LNCAP (cell line): ENCODE measurements around the gene ALS2CL.

ENCODE experiments used
- CTCF ChIP-seq: fragments of 450-650 bp; IDR thresholded peaks from 2 replicates; pipeline ENCODE4 v1.5.1; 2017; ENCODE audit warnings: mild to moderate bottlenecking

ALS2CL gene

GRCh38 chr3:46709157-46709654 is 15.7 kb upstream of the ALS2CL start:
- no peak for TF ChIP-seq CTCF

GRCh38 chr3:46708401-46709156 is 15.1 kb upstream of the ALS2CL start:
- no peak for TF ChIP-seq CTCF

- no peak for TF ChIP-seq CTCF
Measured at GRCh38 chr3:46707601-46708011, 14.1 kb upstream of the ALS2CL start.

GRCh38 chr3:46706771-46707582 is 13.5 kb upstream of the ALS2CL start:
- TF ChIP-seq CTCF = no peak

GRCh38 chr3:46705751-46706552 is 12.5 kb upstream of the ALS2CL start:
- no peak for TF ChIP-seq CTCF

GRCh38 chr3:46705022-46705530 is 11.6 kb upstream of the ALS2CL start:
- peak; percentile 97 for TF ChIP-seq CTCF

- no peak for TF ChIP-seq CTCF
Measured at GRCh38 chr3:46703013-46703520, 9.6 kb upstream of the ALS2CL start.
